CD14-positive monocyte (primary cell): Measurements from ENCODE around the gene CHRM2. TPM values are rescaled to one million over a fixed set of nuclear protein-coding genes. Genes with fewer than 3 reads are reported as not detected.

Experiments used
- DNase-seq, 3 donors: peaks; one replicate each; pipeline ENCODE4 v3.0.0-alpha.2; 2011 to 2022
- H2AFZ ChIP-seq: 2 replicates; pipeline ENCODE4 v1.6.0; 2012; ENCODE audit warnings: mild to moderate bottlenecking, low read depth, low read length, inconsistent platforms; ENCODE audit not compliant: insufficient read depth, poor library complexity, severe bottlenecking
- H3K27ac ChIP-seq, 2 donors: 1 replicate in 1 of 2; 2 replicates in 1 of 2; pipeline ENCODE4 v1.5.1; 2012 to 2013; ENCODE audit warnings: low read length in 2 of 2, control low read depth in 1 of 2, inconsistent platforms in 1 of 2, low read depth in 1 of 2, mild to moderate bottlenecking in 1 of 2
- H3K27me3 ChIP-seq, 2 donors: one replicate each; pipeline versions ENCODE4 v1.6.0 to v1.6.1; 2011 to 2013; ENCODE audit warnings: low read length in 2 of 2; ENCODE audit not compliant: control insufficient read depth in 2 of 2, insufficient read depth in 2 of 2
- H3K36me3 ChIP-seq, 2 donors: replicated peaks in 1 of 2; 1 replicate in 1 of 2; 2 replicates in 1 of 2; pipeline versions ENCODE4 v1.5.1 to v1.6.1; 2012 to 2013; ENCODE audit warnings: low read length in 2 of 2, control low read depth in 1 of 2, inconsistent platforms in 1 of 2, mild to moderate bottlenecking in 1 of 2; ENCODE audit not compliant: insufficient read depth in 2 of 2, control insufficient read depth in 1 of 2
- H3K4me1 ChIP-seq, 2 donors: 1 replicate in 1 of 2; 2 replicates in 1 of 2; pipeline versions ENCODE4 v1.5.1 to v1.6.1; 2012 to 2013; ENCODE audit warnings: low read length in 2 of 2, control low read depth in 1 of 2, inconsistent platforms in 1 of 2, mild to moderate bottlenecking in 1 of 2, moderate library complexity in 1 of 2; ENCODE audit not compliant: insufficient read depth in 2 of 2, control insufficient read depth in 1 of 2
- H3K4me2 ChIP-seq: replicated peaks from 2 replicates; pipeline ENCODE3; 2012; ENCODE audit warnings: low read length, moderate library complexity, mild to moderate bottlenecking; ENCODE audit not compliant: poor library complexity, severe bottlenecking; ENCODE audit errors: extremely low read depth
- H3K4me3 ChIP-seq, 3 experiments: fragments of 200-600 bp in 1 of 3; sonication (generic) in 1 of 3; replicated peaks in 1 of 3; 1 replicate in 2 of 3; 2 replicates in 1 of 3; pipeline ENCODE4 v1.5.1; 2011 to 2013; ENCODE audit warnings: low read length in 3 of 3, mild to moderate bottlenecking in 3 of 3, control low read depth in 2 of 3, low read depth in 2 of 3, inconsistent platforms in 1 of 3, moderate library complexity in 1 of 3
- H3K79me2 ChIP-seq: 2 replicates; pipeline ENCODE4 v1.6.0; 2012; ENCODE audit warnings: mild to moderate bottlenecking, control low read depth, inconsistent platforms, low read length, moderate library complexity; ENCODE audit not compliant: insufficient read depth
- H3K9ac ChIP-seq: 2 replicates; pipeline ENCODE4 v1.6.0; 2017; ENCODE audit warnings: low read length, mild to moderate bottlenecking; ENCODE audit not compliant: insufficient read depth, poor library complexity, severe bottlenecking
- H3K9me3 ChIP-seq, 2 donors: replicated peaks in 1 of 2; 1 replicate in 1 of 2; 2 replicates in 1 of 2; pipeline versions ENCODE4 v1.5.1 to v1.6.1; 2012 to 2013; ENCODE audit warnings: low read length in 2 of 2, control low read depth in 1 of 2; ENCODE audit not compliant: control insufficient read depth in 1 of 2, insufficient read depth in 1 of 2
- H4K20me1 ChIP-seq: 2 replicates; pipeline ENCODE4 v1.6.0; 2012; ENCODE audit warnings: mild to moderate bottlenecking, low read length, control low read depth, moderate library complexity; ENCODE audit not compliant: insufficient read depth
- H3K27ac Mint-ChIP-seq, 7 donors: one replicate each; pipeline ENCODE4 v1.8.0; 2020; ENCODE audit warnings: mild to moderate bottlenecking in 7 of 7, mixed read lengths in 7 of 7, moderate library complexity in 6 of 7, inconsistent platforms in 2 of 7
- H3K27me3 Mint-ChIP-seq, 3 donors: one replicate each; pipeline ENCODE4 v1.8.0; 2021 to 2022; ENCODE audit warnings: low read depth in 3 of 3, mild to moderate bottlenecking in 3 of 3, mixed read lengths in 3 of 3, moderate library complexity in 3 of 3, inconsistent platforms in 1 of 3
- H3K36me3 Mint-ChIP-seq, 2 donors: one replicate each; pipeline ENCODE4 v1.8.0; 2020; ENCODE audit warnings: mixed read lengths in 2 of 2, inconsistent platforms in 1 of 2, mild to moderate bottlenecking in 1 of 2
- H3K4me1 Mint-ChIP-seq: one replicate; pipeline ENCODE4 v1.8.0; 2020; ENCODE audit warnings: mild to moderate bottlenecking, mixed read lengths
- H3K4me3 Mint-ChIP-seq, 2 donors: one replicate each; pipeline ENCODE4 v1.8.0; 2020; ENCODE audit warnings: mild to moderate bottlenecking in 2 of 2, mixed read lengths in 2 of 2, moderate library complexity in 1 of 2
- H3K9me3 Mint-ChIP-seq, 7 donors: one replicate each; pipeline ENCODE4 v1.8.0; 2020 to 2022; ENCODE audit warnings: mixed read lengths in 7 of 7, mild to moderate bottlenecking in 6 of 7, moderate library complexity in 6 of 7, inconsistent platforms in 2 of 7
- CTCF ChIP-seq: fragments of 200-600 bp; IDR thresholded peaks from one replicate; pipeline ENCODE4 v1.8.0; 2022; ENCODE audit warnings: antibody characterized with exemption, mild to moderate bottlenecking
- WGBS: methylation state at CpG from one replicate; pipeline ENCODE4 v1.1.5; 2013; ENCODE audit warnings: missing lambda C conversion rate; ENCODE audit not compliant: insufficient coverage; 5-methylcytosine and 5-hydroxymethylcytosine counted together
- intact Hi-C, 2 donors: fragments of 100-400 bp; cut with micrococcal nuclease; formaldehyde crosslinking; loops; one replicate each; pipeline versions ENCODE4 v1.15.0 to v1.15.1; 2023
- polyA plus RNA-seq, 3 donors: library from polyadenylated mRNA; depleted of rRNA in 1 of 3; unstranded in 2 of 3; stranded (reverse) in 1 of 3; fragments of 300-500 nt in 2 of 3; fragments of >200 nt in 1 of 3; fragmentation: Illumina TruSeq in 2 of 3; gene quantifications; 1 replicate in 2 of 3; 2 replicates in 1 of 3; pipeline ENCODE4 v1.2.3, GENCODE V29; 2012 to 2021

The CHRM2 gene
- polyA plus RNA-seq, 3 donors = not detected

- H3K9ac ChIP-seq = no peak overlapping the region
- H3K36me3 ChIP-seq = no peaks in the 10 kb centered on the region
- no peak overlapping the region for H3K4me3 ChIP-seq
- Mint-ChIP-seq H3K27me3 (no peaks in the 10 kb centered on the region), H3K36me3 (no peaks in the 10 kb centered on the region), H3K4me1 (no peaks in the 10 kb centered on the region), H3K4me3 (no peak overlapping the region), H3K9me3 (peaks cover 0 to 8% (median 0%) of the 10 kb centered on the region in 7 donors), H3K27ac (no peak overlapping the region)
- no peak overlapping the region for H2AFZ ChIP-seq
- no peaks in the 10 kb centered on the region for H3K9me3 ChIP-seq
- H3K79me2 ChIP-seq = no peaks in the 10 kb centered on the region
- WGBS = no CpG with 5 or more reads among the region's 2 CpGs
- H3K27me3 ChIP-seq = no peaks in the 10 kb centered on the region
- no peak for DNase-seq
- TF ChIP-seq CTCF = no peak
- no peak overlapping the region for H3K4me2 ChIP-seq
- intact Hi-C loops = no loop called here
- no peak overlapping the region for H3K27ac ChIP-seq
- no peaks in the 10 kb centered on the region for H3K4me1 ChIP-seq
- no peaks in the 10 kb centered on the region for H4K20me1 ChIP-seq
These were observed 14.8 kb upstream of the CHRM2 start for GRCh38 chr7:136853654-136854053.

- no peaks in the 10 kb centered on the region for H3K36me3 Mint-ChIP-seq
- Histone ChIP-seq H3K4me2 (no peak overlapping the region), H3K9me3 (no peaks in the 10 kb centered on the region), H3K27me3 (no peaks in the 10 kb centered on the region), H2AFZ (no peak overlapping the region), H4K20me1 (no peaks in the 10 kb centered on the region), H3K9ac (no peak overlapping the region), H3K27ac (no peak overlapping the region), H3K4me1 (no peaks in the 10 kb centered on the region), H3K79me2 (no peaks in the 10 kb centered on the region), H3K4me3 (no peak overlapping the region), H3K36me3 (no peaks in the 10 kb centered on the region)
- intact Hi-C loops = no loop called here
- no CpG with 5 or more reads among the region's 3 CpGs for WGBS
- no peaks in the 10 kb centered on the region for H3K4me1 Mint-ChIP-seq
- no peaks in the 10 kb centered on the region for H3K27me3 Mint-ChIP-seq
- H3K4me3 Mint-ChIP-seq = no peak overlapping the region
- DNase-seq = no peak
- no peak overlapping the region for H3K27ac Mint-ChIP-seq
- peaks cover 0 to 7% (median 0%) of the 10 kb centered on the region in 7 donors for H3K9me3 Mint-ChIP-seq
- no peak for TF ChIP-seq CTCF
These were observed 10.9 kb upstream of the CHRM2 start for GRCh38 chr7:136857573-136857972.
